Prostate gland (tissue), 2 donors: ENCODE data around the gene GID8. TPM values are rescaled to one million over a fixed set of nuclear protein-coding genes. Genes with fewer than 3 reads are reported as not detected.
"Not testable (repeated sequence)": the region's sequence is repeated elsewhere in the genome, so short reads cannot be mapped to it uniquely, and the experiment has no call there.

Experiments used
- DNase-seq: peaks from one replicate; pipeline ENCODE4 v3.0.0-alpha.2; 2019; ENCODE audit warnings: low spot score
- H3K27ac ChIP-seq, 2 donors: fragments of 200-600 bp; sonication (generic); 2 replicates each; pipeline ENCODE4 v1.5.1; 2017 to 2019
- H3K27me3 ChIP-seq: fragments of 200-600 bp; sonication (generic); replicated peaks from 2 replicates; pipeline ENCODE4 v1.5.1; 2019; ENCODE audit not compliant: insufficient read depth
- H3K36me3 ChIP-seq, 2 donors: fragments of 200-600 bp; sonication (generic); 1 replicate in 1 of 2; 2 replicates in 1 of 2; pipeline versions ENCODE4 v1.5.1 to v1.8.1; 2017 to 2019
- H3K4me1 ChIP-seq: fragments of 200-600 bp; sonication (generic); replicated peaks from 2 replicates; pipeline ENCODE4 v1.5.1; 2019
- H3K4me3 ChIP-seq, 2 donors: fragments of 200-600 bp; sonication (generic); 2 replicates each; pipeline ENCODE4 v1.5.1; 2017 to 2019
- H3K9me3 ChIP-seq: fragments of 200-600 bp; sonication (generic); 2 replicates; pipeline ENCODE4 v1.5.1; 2017
- CTCF ChIP-seq, 4 experiments: fragments of 200-600 bp in 2 of 4; fragments of 450-650 bp in 2 of 4; sonication (generic) in 2 of 4; IDR thresholded peaks; 1 replicate in 3 of 4; 2 replicates in 1 of 4; pipeline ENCODE4 v1.5.1; 2016 to 2019; ENCODE audit warnings: antibody characterized with exemption in 4 of 4, mild to moderate bottlenecking in 2 of 4, moderate library complexity in 2 of 4
- POLR2A ChIP-seq: fragments of 450-650 bp; IDR thresholded peaks from one replicate; pipeline ENCODE4 v1.6.1; 2016; ENCODE audit warnings: antibody characterized with exemption, mild to moderate bottlenecking
- POLR2AphosphoS5 ChIP-seq: sonication (generic); formaldehyde crosslinking; IDR thresholded peaks from one replicate; pipeline ENCODE4 v1.6.1; 2017; ENCODE audit warnings: antibody characterized with exemption
- WGBS: methylation state at CpG from one replicate; pipeline ENCODE4 v1.1.5; 2018; 5-methylcytosine and 5-hydroxymethylcytosine counted together
- intact Hi-C: fragments of 100-400 bp; cut with DNase I; formaldehyde crosslinking; loops from one replicate; pipeline ENCODE4 v1.14.2; 2022
- total RNA-seq, 2 donors: library from RNA; depleted of rRNA; stranded (reverse); fragments of >200 nt; gene quantifications; one replicate each; pipeline ENCODE4 v1.1.0, GENCODE V29; 2016

Gene GID8
- total RNA-seq, 2 donors from 2014 or later = 38.7 to 42.7 TPM

- 95% methylated on average over 36 of the region's 36 CpGs for WGBS
Observed at GRCh38 chr20:62957136-62958117, 19.5 kb downstream of the GID8 start.

GRCh38 chr20:62958388-62959100 lies 20.6 kb downstream of the GID8 start:
- Histone ChIP-seq H3K36me3 (no peaks in the 10 kb centered on the region), H3K27me3 (no peaks in the 10 kb centered on the region), H3K4me1 (peaks cover 2% of the 10 kb centered on the region), H3K4me3 (no peak overlapping the region), H3K27ac (no peak overlapping the region), H3K9me3 (no peaks in the 10 kb centered on the region)
- TF ChIP-seq CTCF (IDR thresholded peaks at IDR 0.05) (no peak), POLR2AphosphoS5 (no peak), POLR2A (no peak)
- no peak for DNase-seq
- 75% methylated on average over 10 of the region's 10 CpGs for WGBS
- intact Hi-C loops = no loop called here

More at GRCh38 chr20:62957136-62958117, 19.5 kb downstream of the GID8 start:
- TF ChIP-seq POLR2A = no peak
- no peak for TF ChIP-seq POLR2AphosphoS5
- no peak for TF ChIP-seq CTCF (IDR thresholded peaks at IDR 0.05)
- no peak overlapping the region for H3K4me3 ChIP-seq
- H3K36me3 ChIP-seq = no peaks in the 10 kb centered on the region
- intact Hi-C loops = no loop called here
- H3K4me1 ChIP-seq = peaks cover 8% of the 10 kb centered on the region
- no peaks in the 10 kb centered on the region for H3K9me3 ChIP-seq
- DNase-seq = no peak
- no peak overlapping the region for H3K27ac ChIP-seq
- no peaks in the 10 kb centered on the region for H3K27me3 ChIP-seq

- H3K9me3 ChIP-seq = no peaks in the 10 kb centered on the region
- H3K36me3 ChIP-seq = no peaks in the 10 kb centered on the region
- no peaks in the 10 kb centered on the region for H3K27me3 ChIP-seq
- intact Hi-C loops = no loop called here
- WGBS = 63% methylated on average over 34 of the region's 43 CpGs
- no peak overlapping the region for H3K4me3 ChIP-seq
- no peak for DNase-seq
- no peaks in the 10 kb centered on the region for H3K4me1 ChIP-seq
- H3K27ac ChIP-seq = no peak overlapping the region
- TF ChIP-seq POLR2A = no peak
- no peak for TF ChIP-seq CTCF (IDR thresholded peaks at IDR 0.05)
- no peak for TF ChIP-seq POLR2AphosphoS5
Observed at GRCh38 chr20:62959101-62959971, 21.4 kb downstream of the GID8 start.

- H3K27ac ChIP-seq = no peak overlapping the region
- 87% methylated on average over 20 of the region's 20 CpGs for WGBS
- no peaks in the 10 kb centered on the region for H3K36me3 ChIP-seq
- DNase-seq = no peak
- no peaks in the 10 kb centered on the region for H3K9me3 ChIP-seq
- no peak for TF ChIP-seq CTCF (IDR thresholded peaks at IDR 0.05)
- TF ChIP-seq POLR2A = no peak
- TF ChIP-seq POLR2AphosphoS5 = no peak
- H3K27me3 ChIP-seq = no peaks in the 10 kb centered on the region
- intact Hi-C loops = no loop called here
- no peak overlapping the region for H3K4me3 ChIP-seq
- H3K4me1 ChIP-seq = no peaks in the 10 kb centered on the region
Observed at GRCh38 chr20:62959998-62960436, 22.1 kb downstream of the GID8 start.

GRCh38 chr20:62960446-62961309 lies 22.7 kb downstream of the GID8 start:
- DNase-seq, intact Hi-C loops, H3K36me3 ChIP-seq, H3K4me1 ChIP-seq, H3K27ac ChIP-seq, H3K4me3 ChIP-seq, H3K9me3 ChIP-seq, H3K27me3 ChIP-seq: not testable (repeated sequence)
- WGBS = 87% methylated on average over 20 of the region's 31 CpGs
